ENCODE data around the gene FAM107B. TPM values are rescaled to one million over a fixed set of nuclear protein-coding genes. Genes with fewer than 3 reads are reported as not detected.

FAM107B gene
- total and polyA plus RNA-seq, 2 of the 8 experiments (the other 6 are each of a cell fraction or from before 2014, with no cell fraction given): 7.5 to 28.1 TPM

GRCh38 chr10:14518149-14518548 is 256.5 kb downstream of the FAM107B start (continued):
- no peak for TF ChIP-seq BACH1 (IDR thresholded peaks at IDR 0.05; ENCODE audit: low read length)
- no peak for TF ChIP-seq POLR2AphosphoS5 (IDR thresholded peaks at IDR 0.05; ENCODE audit: low read depth, low read length)
- TF ChIP-seq TAF7 (optimal IDR thresholded peaks at IDR 0.05; ENCODE audit: borderline replicate concordance, low read depth, low read length): no peak

Data from H1 (cell line).